Memory B cell (primary cell): ENCODE measurements around the gene MAML1.
"Not testable (repeated sequence)": the region's sequence is repeated elsewhere in the genome, so short reads cannot be mapped to it uniquely, and the experiment has no call there.

Experiments used
- ATAC-seq: fragments of 150-1000 bp; cut with Tn5 transposase; 2 replicates; pipeline ENCODE4 v1.10.0; 2021; ENCODE audit warnings: low read depth, mild to moderate bottlenecking, moderate library complexity
- DNase-seq, 2 donors: peaks; one replicate each; pipeline ENCODE4 v3.0.0; 2022; ENCODE audit warnings: low spot score in 2 of 2
- H3K27ac Mint-ChIP-seq: one replicate; pipeline ENCODE4 v1.8.0; 2022; ENCODE audit warnings: mild to moderate bottlenecking, moderate library complexity, mixed read lengths
- H3K27me3 Mint-ChIP-seq: one replicate; pipeline ENCODE4 v1.8.0; 2022; ENCODE audit warnings: mixed read lengths
- H3K36me3 Mint-ChIP-seq: one replicate; pipeline ENCODE4 v1.8.0; 2022; ENCODE audit warnings: mild to moderate bottlenecking, mixed read lengths
- H3K4me1 Mint-ChIP-seq: one replicate; pipeline ENCODE4 v1.8.0; 2022; ENCODE audit warnings: mixed read lengths
- H3K4me3 Mint-ChIP-seq: one replicate; pipeline ENCODE4 v1.8.0; 2022; ENCODE audit warnings: mild to moderate bottlenecking, moderate library complexity, mixed read lengths
- H3K9me3 Mint-ChIP-seq: one replicate; pipeline ENCODE4 v1.8.0; 2022; ENCODE audit warnings: mixed read lengths

The MAML1 gene

DNA sequence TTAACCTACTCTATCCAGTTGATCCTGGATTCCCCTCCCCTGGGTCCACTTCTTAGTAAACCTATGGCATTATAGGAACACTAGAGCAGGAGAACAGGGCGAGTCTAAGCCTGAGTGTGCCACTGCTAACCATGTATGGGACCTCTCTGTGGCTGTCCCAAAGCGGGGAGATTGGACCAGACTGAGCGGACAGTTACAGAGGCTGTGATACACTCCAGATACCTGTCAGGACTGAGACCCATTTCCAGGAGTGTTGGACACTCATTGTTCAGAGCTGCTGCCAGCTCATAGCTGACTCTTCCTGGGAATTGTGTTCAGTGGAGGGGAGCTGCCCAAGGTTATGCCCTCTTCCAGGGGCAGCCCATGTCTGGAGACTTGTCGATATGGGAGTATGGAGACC, 49.2 kb downstream of the MAML1 start:
- ATAC-seq (no peak), DNase-seq (no peak)
- Mint-ChIP-seq H3K4me1 (no peaks in the 10 kb centered on the region), H3K36me3 (peaks cover 14% of the 10 kb centered on the region), H3K27me3 (no peaks in the 10 kb centered on the region), H3K9me3 (no peaks in the 10 kb centered on the region), H3K4me3 (no peak overlapping the region), H3K27ac (no peak overlapping the region)

DNA sequence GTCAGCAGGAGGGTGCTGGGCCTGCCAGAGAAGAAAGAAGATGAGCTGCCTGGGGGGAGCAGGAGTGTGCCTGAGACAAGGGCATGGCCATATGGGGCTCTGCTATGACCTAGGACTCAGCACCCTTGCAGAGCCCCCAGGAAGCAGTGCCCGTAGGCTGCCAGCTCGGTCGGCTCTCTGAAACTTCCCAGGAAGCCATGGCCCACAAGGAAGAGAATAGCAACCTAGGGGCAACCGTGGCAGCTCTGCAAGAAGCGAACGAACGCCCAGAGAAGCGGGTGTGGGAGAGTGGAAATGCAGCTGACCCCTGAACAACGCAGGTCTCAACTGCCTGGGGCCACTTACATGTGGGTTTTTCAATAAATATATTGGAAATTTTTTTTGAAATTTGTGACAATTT, 50.5 kb downstream of the MAML1 start:
- H3K9me3 Mint-ChIP-seq, result no peaks in the 10 kb centered on the region
- no peak overlapping the region for H3K27ac Mint-ChIP-seq
- peaks cover 9% of the 10 kb centered on the region for H3K36me3 Mint-ChIP-seq
- no peak for DNase-seq
- H3K4me1 Mint-ChIP-seq, result no peaks in the 10 kb centered on the region
- no peaks in the 10 kb centered on the region for H3K27me3 Mint-ChIP-seq
- H3K4me3 Mint-ChIP-seq, result no peak overlapping the region
- ATAC-seq, result no peak

- ATAC-seq (no peak), DNase-seq (no peak)
- Mint-ChIP-seq H3K4me3 (no peak overlapping the region), H3K27ac (no peak overlapping the region), H3K9me3 (no peaks in the 10 kb centered on the region), H3K4me1 (no peaks in the 10 kb centered on the region), H3K27me3 (no peaks in the 10 kb centered on the region), H3K36me3 (no peaks in the 10 kb centered on the region)
These were observed 54.2 kb downstream of the MAML1 start for GRCh38 chr5:179786861-179787260.

DNA sequence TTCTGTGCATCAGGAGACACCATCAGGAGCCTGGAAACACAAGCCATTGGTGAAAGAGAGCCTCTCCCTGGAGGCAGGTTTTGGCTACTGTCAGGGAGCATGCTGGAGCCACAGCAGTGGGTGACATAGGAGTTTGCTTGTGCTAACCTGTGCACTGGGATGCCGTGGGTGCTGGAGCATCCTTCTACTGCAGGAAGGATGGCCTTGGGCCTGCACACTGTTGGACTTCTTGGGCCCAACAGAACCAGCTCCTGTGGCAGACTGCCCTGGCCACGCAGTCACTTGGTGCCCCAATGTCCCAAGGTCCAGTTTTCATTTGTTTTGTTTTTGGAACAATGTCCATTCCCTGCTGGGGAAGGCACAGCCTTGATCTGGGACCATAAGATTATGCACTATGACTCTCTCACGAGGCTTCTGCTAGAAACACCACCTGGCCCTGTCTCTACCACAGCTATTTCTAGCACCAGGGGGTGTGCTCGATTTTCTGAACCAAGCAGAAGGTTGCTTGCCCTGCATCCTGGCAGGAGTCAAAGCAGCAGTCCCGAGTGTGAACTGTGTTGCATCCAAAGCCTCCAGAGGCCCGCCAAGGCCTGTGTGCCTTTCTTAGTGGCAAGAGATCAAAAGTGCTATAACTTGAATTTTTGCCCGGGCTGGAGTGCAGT, 55.7 kb downstream of the MAML1 start:
- no peak overlapping the region for H3K4me3 Mint-ChIP-seq
- H3K9me3 Mint-ChIP-seq, result no peaks in the 10 kb centered on the region
- no peak for DNase-seq
- no peaks in the 10 kb centered on the region for H3K27me3 Mint-ChIP-seq
- H3K27ac Mint-ChIP-seq, result no peak overlapping the region
- no peaks in the 10 kb centered on the region for H3K36me3 Mint-ChIP-seq
- no peak for ATAC-seq
- H3K4me1 Mint-ChIP-seq, result peaks cover 7% of the 10 kb centered on the region

DNA sequence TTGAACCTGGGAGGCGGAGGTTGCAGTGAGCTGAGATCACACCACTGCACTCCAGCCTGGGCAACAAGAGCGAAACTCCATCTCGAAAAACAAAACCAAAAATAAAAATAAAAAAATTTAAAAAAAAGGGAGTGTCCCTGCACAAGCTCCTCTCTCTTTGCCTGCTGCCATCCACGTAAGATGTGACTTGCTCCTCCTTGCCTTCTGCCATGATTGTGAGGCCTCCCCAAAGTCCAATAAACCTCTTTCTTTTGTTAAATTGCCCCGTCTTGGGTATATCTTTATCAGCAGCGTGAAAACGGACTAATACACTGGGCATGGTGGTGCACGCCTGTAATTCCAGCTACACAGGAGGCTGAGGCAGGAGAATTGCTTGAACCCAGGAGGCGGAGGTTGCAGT, 56.7 kb downstream of the MAML1 start:
- ATAC-seq, H3K36me3 Mint-ChIP-seq: not testable (repeated sequence)

GRCh38 chr5:179791881-179792611, 59.4 kb downstream of the MAML1 start:
- ATAC-seq, result no peak
- Mint-ChIP-seq H3K27me3 (no peaks in the 10 kb centered on the region), H3K4me3 (no peak overlapping the region), H3K4me1 (peaks cover 27% of the 10 kb centered on the region), H3K36me3 (no peaks in the 10 kb centered on the region), H3K27ac (no peak overlapping the region), H3K9me3 (no peaks in the 10 kb centered on the region)
- DNase-seq, result no peak

More for the DNA sequence above, 56.7 kb downstream of the MAML1 start:
- H3K9me3 Mint-ChIP-seq, H3K4me3 Mint-ChIP-seq, H3K27ac Mint-ChIP-seq, H3K27me3 Mint-ChIP-seq, DNase-seq: not testable (repeated sequence)
- peaks cover 17% of the 10 kb centered on the region for H3K4me1 Mint-ChIP-seq

DNA sequence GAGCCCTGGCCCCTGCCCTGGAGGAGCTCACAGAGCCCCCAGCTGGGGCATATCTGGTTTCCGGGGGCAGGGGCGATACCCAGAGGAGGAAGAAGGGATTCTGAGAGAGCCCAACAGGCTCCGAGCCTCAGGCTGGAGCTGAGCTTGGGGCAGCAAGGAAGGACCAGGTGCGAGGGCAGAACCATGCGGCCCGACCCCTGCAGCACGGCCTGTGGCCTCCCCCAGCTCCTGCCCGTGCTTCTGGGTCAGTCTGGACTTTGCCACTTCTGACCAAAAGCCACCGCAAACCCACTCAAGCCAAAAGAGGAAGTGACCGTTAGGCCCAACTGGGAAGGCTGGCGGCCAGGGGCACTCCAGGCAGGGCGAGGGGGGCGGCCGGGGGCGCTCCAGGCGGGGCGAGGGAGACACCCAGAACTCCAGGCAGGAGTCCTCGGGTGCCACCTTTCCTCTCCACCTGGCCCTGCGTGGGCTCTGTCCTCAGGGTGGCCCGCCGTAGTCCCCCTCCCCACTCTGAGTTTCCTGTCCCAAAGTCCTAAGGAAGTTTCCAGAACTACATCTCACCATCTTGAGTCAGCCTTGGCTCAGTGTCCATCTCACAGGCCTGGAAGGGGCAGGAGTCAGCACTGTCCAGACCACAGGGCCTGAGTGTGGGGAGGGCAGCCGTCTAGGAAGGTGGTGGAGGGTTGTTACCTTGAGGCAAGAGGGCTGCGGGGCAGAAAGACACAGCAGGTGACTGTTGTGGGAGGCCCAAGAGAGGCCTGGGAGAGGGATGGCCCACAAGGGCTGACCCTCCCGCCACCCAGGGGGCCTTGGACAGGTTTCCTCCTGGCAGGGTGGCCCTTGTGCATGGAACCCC, 60.2 kb downstream of the MAML1 start:
- H3K4me3 Mint-ChIP-seq, result no peak overlapping the region
- H3K36me3 Mint-ChIP-seq, result no peaks in the 10 kb centered on the region
- no peaks in the 10 kb centered on the region for H3K27me3 Mint-ChIP-seq
- peaks cover 27% of the 10 kb centered on the region for H3K4me1 Mint-ChIP-seq
- DNase-seq (no peak), ATAC-seq (no peak)
- peak overlapping the region; percentile 22 for H3K27ac Mint-ChIP-seq
- no peaks in the 10 kb centered on the region for H3K9me3 Mint-ChIP-seq

DNA sequence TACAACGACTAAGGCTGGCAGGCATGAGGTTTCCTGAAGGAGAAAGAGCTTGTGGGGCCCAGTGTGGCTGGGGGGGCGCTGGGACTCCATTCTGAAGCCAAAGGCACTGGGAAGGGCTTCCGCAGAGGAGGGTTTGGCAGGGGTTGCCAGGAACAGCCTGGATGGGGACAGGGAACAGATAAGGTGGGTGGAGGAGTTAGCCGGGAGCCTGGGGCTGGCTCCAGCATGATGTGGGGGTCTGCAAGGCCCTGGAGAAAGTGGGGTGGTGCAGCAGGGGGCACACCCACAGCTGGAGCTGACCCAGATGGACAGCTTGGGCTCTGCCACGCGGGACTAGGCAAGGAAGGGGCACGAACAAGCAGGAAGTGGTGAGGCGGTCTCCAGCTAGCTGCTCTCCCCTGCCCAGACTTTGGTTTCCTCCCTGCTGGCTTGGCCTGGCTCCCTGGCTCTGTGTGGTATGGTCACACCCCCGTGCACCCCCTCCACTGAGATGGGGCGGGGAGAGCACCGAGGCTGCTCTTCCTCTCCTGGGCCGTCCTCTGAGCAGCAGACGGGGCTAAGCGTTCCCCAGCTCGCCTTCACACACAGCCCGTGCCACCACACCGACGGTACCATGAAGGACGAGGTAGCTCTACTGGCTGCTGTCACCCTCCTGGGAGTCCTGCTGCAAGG, 61.0 kb downstream of the MAML1 start, which contains the start of gene LTC4S:
TSS of gene LTC4S (plus strand) at position 519 of the 672 bp plus-strand sequence. CDS start at position 614, 95 bp downstream.
- H3K4me1 Mint-ChIP-seq, result peaks cover 27% of the 10 kb centered on the region
- DNase-seq, result no peak
- peak; percentile 32 for ATAC-seq
- H3K27me3 Mint-ChIP-seq, result no peaks in the 10 kb centered on the region
- peak within 1 kb of the TSS; percentile 70 for H3K4me3 Mint-ChIP-seq
- peak within 1 kb of the TSS; percentile 22 for H3K27ac Mint-ChIP-seq
- H3K9me3 Mint-ChIP-seq, result no peaks in the 10 kb centered on the region
- H3K36me3 Mint-ChIP-seq, result no peaks in the 10 kb centered on the region

DNA sequence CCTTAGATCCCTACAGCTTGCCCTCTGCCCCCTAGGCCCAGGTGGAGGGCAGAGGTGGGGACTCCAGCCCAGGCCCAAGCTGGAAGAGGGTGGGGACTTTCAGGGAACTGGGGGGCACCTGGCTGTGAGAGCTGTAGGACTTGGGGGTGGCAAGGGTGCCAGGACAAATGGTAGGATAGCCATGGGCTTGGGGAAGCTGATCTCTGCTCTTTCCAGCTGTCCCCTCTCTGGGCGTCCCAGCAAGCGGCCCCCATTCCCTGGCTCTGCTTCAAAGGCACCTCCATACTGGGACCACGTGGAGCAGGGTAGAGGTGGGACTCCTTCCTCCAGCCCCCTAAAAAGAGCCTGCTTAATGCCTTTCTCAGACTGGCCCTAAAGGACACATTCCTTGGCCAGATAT, 61.5 kb downstream of the MAML1 start:
- Mint-ChIP-seq H3K9me3 (no peaks in the 10 kb centered on the region), H3K4me1 (peaks cover 27% of the 10 kb centered on the region), H3K4me3 (peak overlapping the region; percentile 70), H3K36me3 (peaks cover under 1% of the 10 kb centered on the region), H3K27ac (no peak overlapping the region), H3K27me3 (no peaks in the 10 kb centered on the region)
- ATAC-seq, result no peak
- no peak for DNase-seq

- DNase-seq, result no peak
- no peak for ATAC-seq
- Mint-ChIP-seq H3K4me1 (peaks cover 27% of the 10 kb centered on the region), H3K36me3 (peaks cover 4% of the 10 kb centered on the region), H3K27me3 (no peaks in the 10 kb centered on the region), H3K9me3 (no peaks in the 10 kb centered on the region), H3K4me3 (peak overlapping the region; percentile 70), H3K27ac (no peak overlapping the region)
These were observed 62.0 kb downstream of the MAML1 start for GRCh38 chr5:179794575-179794974.

GRCh38 chr5:179795049-179795862, 62.6 kb downstream of the MAML1 start:
- no peak for ATAC-seq
- no peak overlapping the region for H3K27ac Mint-ChIP-seq
- peak overlapping the region; percentile 70 for H3K4me3 Mint-ChIP-seq

DNA sequence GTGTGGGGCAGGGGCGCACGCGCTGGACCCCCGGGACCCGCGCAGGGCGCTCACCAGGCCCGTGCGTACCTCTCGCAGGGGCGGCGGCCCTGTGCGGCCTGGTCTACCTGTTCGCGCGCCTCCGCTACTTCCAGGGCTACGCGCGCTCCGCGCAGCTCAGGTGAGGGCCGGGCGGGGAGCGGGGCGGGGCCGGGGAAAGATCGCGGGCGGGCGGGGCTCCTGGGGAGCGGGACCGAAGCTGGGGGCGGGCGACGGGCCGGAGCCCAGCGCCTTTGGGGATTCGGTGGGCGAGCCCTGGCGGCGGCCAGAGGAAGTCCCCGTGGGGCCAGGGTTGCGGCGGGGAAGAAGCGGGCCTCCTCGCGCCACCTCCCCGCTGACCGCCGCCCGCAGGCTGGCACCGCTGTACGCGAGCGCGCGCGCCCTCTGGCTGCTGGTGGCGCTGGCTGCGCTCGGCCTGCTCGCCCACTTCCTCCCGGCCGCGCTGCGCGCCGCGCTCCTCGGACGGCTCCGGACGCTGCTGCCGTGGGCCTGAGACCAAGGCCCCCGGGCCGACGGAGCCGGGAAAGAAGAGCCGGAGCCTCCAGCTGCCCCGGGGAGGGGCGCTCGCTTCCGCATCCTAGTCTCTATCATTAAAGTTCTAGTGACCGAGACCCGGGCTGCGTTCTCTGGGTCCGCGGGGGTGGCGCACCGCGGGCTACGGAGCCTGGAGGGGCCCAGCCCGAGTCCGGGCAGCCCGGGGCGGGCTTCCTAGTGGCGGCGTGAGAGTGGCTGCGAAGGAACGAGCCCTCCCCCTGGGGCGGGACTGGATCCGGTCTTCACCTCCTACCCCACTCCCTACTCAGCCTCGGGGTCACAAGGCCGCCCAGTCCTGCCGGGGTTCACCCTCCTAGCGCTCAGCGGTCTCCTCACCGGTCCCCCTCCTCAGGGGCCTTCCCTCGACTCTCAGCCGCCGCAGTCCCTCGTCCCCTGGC, 63.5 kb downstream of the MAML1 start:
- H3K4me3 Mint-ChIP-seq, result peak overlapping the region; percentile 75
- peaks cover 4% of the 10 kb centered on the region for H3K36me3 Mint-ChIP-seq
- H3K4me1 Mint-ChIP-seq, result peaks cover 27% of the 10 kb centered on the region
- no peaks in the 10 kb centered on the region for H3K9me3 Mint-ChIP-seq
- H3K27me3 Mint-ChIP-seq, result no peaks in the 10 kb centered on the region
- ATAC-seq, result peak; percentile 78
- peak overlapping the region; percentile 32 for H3K27ac Mint-ChIP-seq
- DNase-seq, result peak; percentile 70 to 82

More at GRCh38 chr5:179795049-179795862, 62.6 kb downstream of the MAML1 start:
- Mint-ChIP-seq H3K27me3 (no peaks in the 10 kb centered on the region), H3K36me3 (peaks cover 4% of the 10 kb centered on the region), H3K9me3 (no peaks in the 10 kb centered on the region), H3K4me1 (peaks cover 27% of the 10 kb centered on the region)
- no peak for DNase-seq
